Naive thymus-derived CD4-positive, alpha-beta T cell (primary cell): ENCODE measurements around the gene MYCN. TPM values are rescaled to one million over a fixed set of nuclear protein-coding genes. Genes with fewer than 3 reads are reported as not detected.
A peak's percentile ranks its signal among the peaks of the same experiment; 100 is the strongest.

Experiments used
- ATAC-seq: fragments of 150-1000 bp; cut with Tn5 transposase; 2 replicates; pipeline ENCODE4 v1.10.0; 2021; ENCODE audit warnings: mild to moderate bottlenecking, moderate library complexity
- CTCF ChIA-PET: fragments of 350-600 bp; sonication (Branson Sonifier 250); formaldehyde crosslinking; loops from one replicate; lab custom pipeline; 2021; ENCODE audit warnings: antibody characterized with exemption; lab: Charles Lee
- POLR2A ChIA-PET: fragments of 350-600 bp; sonication (Branson Sonifier 250); formaldehyde crosslinking; loops from one replicate; lab custom pipeline; 2021; ENCODE audit warnings: antibody characterized with exemption, inconsistent platforms; lab: Charles Lee
- DNase-seq, 9 donors: peaks; one replicate each; pipeline versions ENCODE4 v3.0.0 to v3.0.0-alpha.2; 2020 to 2022; ENCODE audit warnings: mixed read lengths in 1 of 9
- H3K27ac ChIP-seq: one replicate; pipeline ENCODE4 v1.7.0; 2013; ENCODE audit warnings: mild to moderate bottlenecking, low read depth, low read length, moderate library complexity
- H3K27me3 ChIP-seq, 2 donors: one replicate each; pipeline ENCODE4 v1.7.0; 2013; ENCODE audit warnings: low read length in 2 of 2, mild to moderate bottlenecking in 2 of 2, moderate library complexity in 2 of 2; ENCODE audit not compliant: control insufficient read depth in 2 of 2, insufficient read depth in 2 of 2
- H3K36me3 ChIP-seq, 3 experiments: 1 replicate in 2 of 3; 2 replicates in 1 of 3; pipeline ENCODE4 v1.7.0; 2013; ENCODE audit warnings: low read length in 3 of 3, mild to moderate bottlenecking in 3 of 3, moderate library complexity in 1 of 3; ENCODE audit not compliant: insufficient read depth in 3 of 3, control insufficient read depth in 2 of 3
- H3K4me1 ChIP-seq, 2 donors: one replicate each; pipeline ENCODE4 v1.7.0; 2013; ENCODE audit warnings: low read length in 2 of 2, mild to moderate bottlenecking in 2 of 2, moderate library complexity in 1 of 2; ENCODE audit not compliant: control insufficient read depth in 2 of 2, insufficient read depth in 2 of 2
- H3K4me3 ChIP-seq: 2 replicates; pipeline ENCODE4 v1.7.0; 2013; ENCODE audit warnings: mild to moderate bottlenecking, low read length
- H3K9me3 ChIP-seq, 3 experiments: 1 replicate in 2 of 3; 2 replicates in 1 of 3; pipeline ENCODE4 v1.7.0; 2013; ENCODE audit warnings: low read length in 3 of 3; ENCODE audit not compliant: control insufficient read depth in 2 of 3
- H3K27ac Mint-ChIP-seq, 9 donors: one replicate each; pipeline ENCODE4 v1.8.0; 2020 to 2022; ENCODE audit warnings: mixed read lengths in 9 of 9, mild to moderate bottlenecking in 8 of 9, moderate library complexity in 5 of 9, inconsistent platforms in 2 of 9
- H3K27me3 Mint-ChIP-seq, 5 donors: one replicate each; pipeline ENCODE4 v1.8.0; 2021 to 2022; ENCODE audit warnings: mixed read lengths in 5 of 5, mild to moderate bottlenecking in 1 of 5
- H3K36me3 Mint-ChIP-seq, 5 donors: one replicate each; pipeline ENCODE4 v1.8.0; 2020 to 2022; ENCODE audit warnings: mixed read lengths in 5 of 5, mild to moderate bottlenecking in 3 of 5, inconsistent platforms in 1 of 5
- H3K4me1 Mint-ChIP-seq, 7 donors: one replicate each; pipeline ENCODE4 v1.8.0; 2020 to 2022; ENCODE audit warnings: mixed read lengths in 7 of 7, mild to moderate bottlenecking in 3 of 7, inconsistent platforms in 1 of 7
- H3K4me3 Mint-ChIP-seq, 10 donors: one replicate each; pipeline ENCODE4 v1.8.0; 2020 to 2022; ENCODE audit warnings: mild to moderate bottlenecking in 10 of 10, mixed read lengths in 10 of 10, moderate library complexity in 6 of 10, inconsistent platforms in 2 of 10
- H3K9me3 Mint-ChIP-seq, 11 donors: one replicate each; pipeline ENCODE4 v1.8.0; 2020 to 2022; ENCODE audit warnings: mixed read lengths in 11 of 11, mild to moderate bottlenecking in 4 of 11, inconsistent platforms in 1 of 11, moderate library complexity in 1 of 11
- intact Hi-C, 2 donors: fragments of 100-400 bp; cut with micrococcal nuclease; formaldehyde crosslinking; loops; one replicate each; pipeline ENCODE4 v1.15.1; 2023
- polyA plus RNA-seq, 2 donors: library from polyadenylated mRNA; unstranded; fragments of 300-500 nt; fragmentation: Illumina TruSeq; gene quantifications; one replicate each; pipeline ENCODE4 v1.2.3, GENCODE V29; 2021
- total RNA-seq, 6 experiments: library from RNA in 5 of 6; stranded (reverse) in 5 of 6; gene quantifications; 1 replicate in 5 of 6; 2 replicates in 1 of 6; pipeline ENCODE4 v1.2.3 and lab custom pipeline; 2021 to 2026

MYCN gene
- total and polyA plus RNA-seq, 7 experiments from 2014 or later, result 0.21 to 2.3 (median 0.47) TPM; not detected in 3

GRCh38 chr2:15979051-15979758, 38.9 kb downstream of the MYCN start:
- peaks cover 0 to 2% (median 0%) of the 10 kb centered on the region in 11 donors for H3K9me3 Mint-ChIP-seq
- intact Hi-C loops, result no loop called here
- no peaks in the 10 kb centered on the region for H3K36me3 Mint-ChIP-seq
- no peaks in the 10 kb centered on the region for H3K36me3 ChIP-seq
- H3K4me1 ChIP-seq, result peaks cover 0 to 6% of the 10 kb centered on the region in 2 donors
- ATAC-seq (no peak), DNase-seq (no peak)
- no peaks in the 10 kb centered on the region for H3K9me3 ChIP-seq
- no peak overlapping the region for H3K27ac ChIP-seq
- ChIA-PET POLR2A (interaction anchor here (1.4 kb wide), 1 partner anchor 13 kb away, joined by 4 read pairs; no protein-coding TSS in a partner anchor), CTCF (interaction anchor here (0.6 kb wide), 1 partner anchor 600 kb away, joined by 4 read pairs; no protein-coding TSS in a partner anchor)
- no peak overlapping the region for H3K27ac Mint-ChIP-seq
- no peaks in the 10 kb centered on the region for H3K27me3 ChIP-seq
- H3K4me3 Mint-ChIP-seq, result no peak overlapping the region
- peaks cover 0 to 19% (median 13%) of the 10 kb centered on the region in 7 donors for H3K4me1 Mint-ChIP-seq
- H3K4me3 ChIP-seq, result no peak overlapping the region
- no peaks in the 10 kb centered on the region for H3K27me3 Mint-ChIP-seq

- ATAC-seq, result no peak
- no peak for DNase-seq
- Histone ChIP-seq H3K36me3 (no peaks in the 10 kb centered on the region), H3K4me1 (peaks cover 0 to 6% of the 10 kb centered on the region in 2 donors), H3K27ac (no peak overlapping the region), H3K27me3 (no peaks in the 10 kb centered on the region), H3K9me3 (no peaks in the 10 kb centered on the region), H3K4me3 (no peak overlapping the region)
- H3K9me3 Mint-ChIP-seq, result peaks cover 0 to 2% (median 0%) of the 10 kb centered on the region in 11 donors
- ChIA-PET POLR2A (interaction anchor here (1.4 kb wide), 1 partner anchor 14 kb away, joined by 4 read pairs; no protein-coding TSS in a partner anchor), CTCF (interaction anchor here (0.6 kb wide), 1 partner anchor 600 kb away, joined by 4 read pairs; no protein-coding TSS in a partner anchor)
- H3K4me1 Mint-ChIP-seq, result peaks cover 0 to 19% (median 13%) of the 10 kb centered on the region in 7 donors
- no peak overlapping the region for H3K4me3 Mint-ChIP-seq
- peak overlapping the region in 2 of 9 donors; percentile 25 to 29 for H3K27ac Mint-ChIP-seq
- intact Hi-C loops, result no loop called here
- H3K27me3 Mint-ChIP-seq, result no peaks in the 10 kb centered on the region
- H3K36me3 Mint-ChIP-seq, result no peaks in the 10 kb centered on the region
These were observed 39.6 kb downstream of the MYCN start for GRCh38 chr2:15979759-15980604.

- H3K27ac Mint-ChIP-seq, result peak overlapping the region in 1 of 9 donors; percentile 25
- peaks cover 0 to 2% (median 0%) of the 10 kb centered on the region in 11 donors for H3K9me3 Mint-ChIP-seq
- peaks cover 0 to 6% of the 10 kb centered on the region in 2 donors for H3K4me1 ChIP-seq
- DNase-seq, result no peak
- no peak overlapping the region for H3K4me3 Mint-ChIP-seq
- H3K36me3 ChIP-seq, result no peaks in the 10 kb centered on the region
- no peaks in the 10 kb centered on the region for H3K9me3 ChIP-seq
- H3K4me1 Mint-ChIP-seq, result peaks cover 0 to 19% (median 13%) of the 10 kb centered on the region in 7 donors
- no peaks in the 10 kb centered on the region for H3K27me3 ChIP-seq
- no peak for ATAC-seq
- no peaks in the 10 kb centered on the region for H3K36me3 Mint-ChIP-seq
- H3K27me3 Mint-ChIP-seq, result no peaks in the 10 kb centered on the region
- H3K4me3 ChIP-seq, result no peak overlapping the region
- POLR2A ChIA-PET, result interaction anchor here (1.4 kb wide), 1 partner anchor 15 kb away, joined by 4 read pairs; no protein-coding TSS in a partner anchor
- intact Hi-C loops, result no loop called here
- CTCF ChIA-PET, result no interaction called here
- no peak overlapping the region for H3K27ac ChIP-seq
These were observed 40.3 kb downstream of the MYCN start for GRCh38 chr2:15980605-15981098.

- H3K4me1 Mint-ChIP-seq, result peaks cover 0 to 19% (median 13%) of the 10 kb centered on the region in 7 donors
- ChIA-PET POLR2A (no interaction called here), CTCF (interaction anchor here (0.6 to 1.1 kb wide), 3 partner anchors 42 to 725 kb away, joined by 3 to 4 read pairs (median 3); no protein-coding TSS in a partner anchor)
- no peaks in the 10 kb centered on the region for H3K36me3 Mint-ChIP-seq
- no peak overlapping the region for H3K27ac Mint-ChIP-seq
- no peaks in the 10 kb centered on the region for H3K9me3 ChIP-seq
- peaks cover 0 to 6% of the 10 kb centered on the region in 2 donors for H3K4me1 ChIP-seq
- peaks cover 0 to 2% (median 0%) of the 10 kb centered on the region in 11 donors for H3K9me3 Mint-ChIP-seq
- H3K27me3 ChIP-seq, result no peaks in the 10 kb centered on the region
- no peak for DNase-seq
- ATAC-seq, result no peak
- H3K4me3 Mint-ChIP-seq, result no peak overlapping the region
- intact Hi-C loops, result no loop called here
- no peaks in the 10 kb centered on the region for H3K27me3 Mint-ChIP-seq
- no peak overlapping the region for H3K4me3 ChIP-seq
- no peak overlapping the region for H3K27ac ChIP-seq
- no peaks in the 10 kb centered on the region for H3K36me3 ChIP-seq
These were observed 41.3 kb downstream of the MYCN start for GRCh38 chr2:15981646-15982045.

GRCh38 chr2:15982285-15983044, 42.1 kb downstream of the MYCN start:
- CTCF ChIA-PET, result interaction anchor here (0.6 to 1.1 kb wide), 3 partner anchors 43 to 725 kb away, joined by 3 to 4 read pairs (median 3); no protein-coding TSS in a partner anchor
- peaks cover 0 to 2% (median 0%) of the 10 kb centered on the region in 11 donors for H3K9me3 Mint-ChIP-seq

More at GRCh38 chr2:15982285-15983044, 42.1 kb downstream of the MYCN start:
- intact Hi-C loops, result no loop called here
- H3K27ac Mint-ChIP-seq, result peak overlapping the region in 7 of 9 donors; percentile 18 to 80 (median 71)
- Histone ChIP-seq H3K36me3 (no peaks in the 10 kb centered on the region), H3K27ac (no peak overlapping the region), H3K4me1 (peaks cover 0 to 6% of the 10 kb centered on the region in 2 donors), H3K4me3 (no peak overlapping the region), H3K9me3 (no peaks in the 10 kb centered on the region), H3K27me3 (no peaks in the 10 kb centered on the region)
- no peak for ATAC-seq
- POLR2A ChIA-PET, result interaction anchor here (1.2 kb wide), 1 partner anchor 16 kb away, joined by 4 read pairs; no protein-coding TSS in a partner anchor
- H3K36me3 Mint-ChIP-seq, result no peaks in the 10 kb centered on the region
- no peak for DNase-seq
- H3K4me1 Mint-ChIP-seq, result peaks cover 0 to 19% (median 13%) of the 10 kb centered on the region in 7 donors
- no peaks in the 10 kb centered on the region for H3K27me3 Mint-ChIP-seq
- H3K4me3 Mint-ChIP-seq, result peak overlapping the region in 1 of 10 donors; percentile 14
